C4-2B (cell line): Measurements from ENCODE around the gene BCKDHA.

ENCODE experiments used
- CTCF ChIP-seq: fragments of 450-650 bp; conservative IDR thresholded peaks from 2 replicates; pipeline ENCODE4 v1.5.1; 2017; ENCODE audit warnings: mild to moderate bottlenecking
- ZFX ChIP-seq: fragments of 450-650 bp; IDR thresholded peaks from 2 replicates; pipeline ENCODE4 v1.6.1; 2017

- no peak for TF ChIP-seq CTCF
- no peak for TF ChIP-seq ZFX
Observed at GRCh38 chr19:41403181-41403970, 5.8 kb downstream of the BCKDHA start.
